H1 (cell line): ENCODE results near the gene FRS2. TPM values are rescaled to one million over a fixed set of nuclear protein-coding genes. Genes with fewer than 3 reads are reported as not detected.

Experiments used
- CTCF ChIA-PET: fragments of 300-600 bp; sonication (Branson Sonifier 250); formaldehyde crosslinking; loops from one replicate; lab custom pipeline; 2021; ENCODE audit not compliant: partially characterized antibody; lab: Charles Lee
- POLR2A ChIA-PET: fragments of 300-600 bp; sonication (Branson Sonifier 250); formaldehyde crosslinking; loops from one replicate; lab custom pipeline; 2021; ENCODE audit warnings: inconsistent platforms; ENCODE audit not compliant: partially characterized antibody; lab: Charles Lee
- DNase-seq, 2 experiments: peaks; one replicate each; pipeline versions ENCODE4 v3.0.0 to v3.0.0-alpha.2; 2010 to 2022; ENCODE audit warnings: low spot score in 2 of 2, low read depth in 1 of 2, mixed read lengths in 1 of 2
- FAIRE-seq: peaks from 2 replicates; lab custom pipeline; 2011; peaks lifted over from hg19 to GRCh38; lab: Jason Lieb, UNC
- H2AFZ ChIP-seq: 2 replicates; pipeline ENCODE4 v1.8.1; 2012; ENCODE audit warnings: low read length, inconsistent platforms
- H2AK5ac ChIP-seq: 2 replicates; pipeline ENCODE4 v1.6.1; 2013; ENCODE audit warnings: low read depth, low read length
- H2BK120ac ChIP-seq: replicated peaks from 2 replicates; pipeline ENCODE3; 2013; ENCODE audit warnings: low read depth, low read length, inconsistent platforms
- H2BK12ac ChIP-seq: 2 replicates; pipeline ENCODE4 v1.6.1; 2013; ENCODE audit warnings: low read depth, low read length
- H2BK15ac ChIP-seq: 2 replicates; pipeline ENCODE4 v1.6.1; 2013; ENCODE audit warnings: low read length
- H2BK20ac ChIP-seq: 2 replicates; pipeline ENCODE4 v1.6.1; 2013; ENCODE audit warnings: low read length
- H2BK5ac ChIP-seq: 2 replicates; pipeline ENCODE4 v1.6.1; 2013; ENCODE audit warnings: low read depth, low read length
- H3K14ac ChIP-seq: 2 replicates; pipeline ENCODE4 v1.6.1; 2013; ENCODE audit warnings: inconsistent platforms; ENCODE audit not compliant: insufficient read length
- H3K18ac ChIP-seq: 2 replicates; pipeline ENCODE4 v1.6.1; 2013; ENCODE audit warnings: low read length; ENCODE audit errors: extremely low read depth
- H3K23ac ChIP-seq: 2 replicates; pipeline ENCODE4 v1.6.1; 2013; ENCODE audit warnings: inconsistent platforms; ENCODE audit not compliant: insufficient read length
- H3K23me2 ChIP-seq: 2 replicates; pipeline ENCODE4 v1.6.1; 2013; ENCODE audit warnings: low read depth, low read length
- H3K27ac ChIP-seq: 2 replicates; pipeline ENCODE4 v1.6.1; 2011; ENCODE audit warnings: low read depth, low read length, inconsistent platforms
- H3K27me3 ChIP-seq, 4 experiments: replicated peaks in 1 of 4; 1 replicate in 1 of 4; 2 replicates in 3 of 4; pipeline versions ENCODE4 v1.6.1 to v1.8.1; 2011 to 2013; ENCODE audit warnings: low read length in 3 of 4, mild to moderate bottlenecking in 3 of 4, inconsistent platforms in 2 of 4, mixed read lengths in 2 of 4, moderate library complexity in 1 of 4; ENCODE audit not compliant: control insufficient read depth in 3 of 4, insufficient read depth in 3 of 4; ENCODE audit errors: extremely low read depth in 1 of 4
- H3K36me3 ChIP-seq, 4 experiments: 2 replicates each; pipeline versions ENCODE4 v1.6.1 to v1.8.1; 2011 to 2013; ENCODE audit warnings: mild to moderate bottlenecking in 4 of 4, low read length in 3 of 4, moderate library complexity in 2 of 4, control low read depth in 1 of 4, inconsistent platforms in 1 of 4; ENCODE audit not compliant: insufficient read depth in 4 of 4, control insufficient read depth in 2 of 4
- H3K4ac ChIP-seq: replicated peaks from 2 replicates; pipeline ENCODE3; 2013; ENCODE audit warnings: low read length, low read depth, mixed read lengths, inconsistent platforms; ENCODE audit not compliant: insufficient read length
- H3K4me1 ChIP-seq, 4 experiments: replicated peaks in 1 of 4; 1 replicate in 1 of 4; 2 replicates in 3 of 4; pipeline versions ENCODE4 v1.6.1 to v1.8.1; 2011 to 2013; ENCODE audit warnings: low read length in 3 of 4, inconsistent platforms in 2 of 4, mixed read lengths in 1 of 4; ENCODE audit not compliant: insufficient read depth in 4 of 4, control insufficient read depth in 3 of 4
- H3K4me2 ChIP-seq, 2 experiments: 2 replicates each; pipeline versions ENCODE4 v1.6.1 to v1.8.1; 2011 to 2013; ENCODE audit warnings: low read depth in 2 of 2, low read length in 2 of 2, control low read depth in 1 of 2, inconsistent platforms in 1 of 2, mild to moderate bottlenecking in 1 of 2; ENCODE audit not compliant: insufficient read depth in 1 of 2
- H3K4me3 ChIP-seq, 4 experiments: fragments of 200-600, 300-600 bp in 1 of 4; sonication (generic), shearing (Covaris generic), sonication (Bioruptor Twin) in 1 of 4; 2 replicates each; pipeline versions ENCODE4 v1.5.1 to v1.8.1; 2011 to 2016; ENCODE audit warnings: low read length in 4 of 4, low read depth in 3 of 4, control low read depth in 2 of 4, inconsistent platforms in 2 of 4, mild to moderate bottlenecking in 2 of 4, mixed read lengths in 1 of 4, moderate library complexity in 1 of 4; ENCODE audit not compliant: insufficient read depth in 2 of 4; ENCODE audit errors: extremely low read depth in 1 of 4
- H3K56ac ChIP-seq: replicated peaks from 2 replicates; pipeline ENCODE3; 2013; ENCODE audit warnings: low read depth, mild to moderate bottlenecking, mixed read lengths, low read length, inconsistent platforms; ENCODE audit not compliant: insufficient read length
- H3K79me1 ChIP-seq: 2 replicates; pipeline ENCODE4 v1.6.1; 2013; ENCODE audit warnings: low read depth, low read length, control low read depth
- H3K79me2 ChIP-seq, 2 experiments: 2 replicates each; pipeline versions ENCODE4 v1.6.1 to v1.8.1; 2012 to 2013; ENCODE audit warnings: low read length in 2 of 2, mild to moderate bottlenecking in 2 of 2, inconsistent platforms in 1 of 2; ENCODE audit not compliant: insufficient read depth in 2 of 2, control insufficient read depth in 1 of 2
- H3K9ac ChIP-seq, 4 experiments: replicated peaks in 1 of 4; 1 replicate in 1 of 4; 2 replicates in 3 of 4; pipeline versions ENCODE4 v1.6.1 to v1.8.1; 2011 to 2013; ENCODE audit warnings: low read depth in 3 of 4, low read length in 3 of 4, control low read depth in 2 of 4, mild to moderate bottlenecking in 2 of 4, moderate library complexity in 2 of 4, inconsistent platforms in 1 of 4; ENCODE audit errors: extremely low read depth in 1 of 4
- H3K9me3 ChIP-seq, 2 experiments: 2 replicates each; pipeline versions ENCODE4 v1.6.1 to v1.8.1; 2012 to 2013; ENCODE audit warnings: mild to moderate bottlenecking in 2 of 2, moderate library complexity in 2 of 2, control low read depth in 1 of 2, inconsistent platforms in 1 of 2, low read depth in 1 of 2, low read length in 1 of 2, mixed read lengths in 1 of 2; ENCODE audit not compliant: insufficient read depth in 2 of 2
- H4K20me1 ChIP-seq, 2 experiments: replicated peaks in 1 of 2; 2 replicates each; pipeline versions ENCODE3 to v1.8.1; 2011 to 2013; ENCODE audit warnings: inconsistent platforms in 2 of 2, low read length in 2 of 2, mild to moderate bottlenecking in 1 of 2; ENCODE audit not compliant: insufficient read depth in 2 of 2, control insufficient read depth in 1 of 2
- H4K5ac ChIP-seq: 2 replicates; pipeline ENCODE4 v1.6.1; 2013; ENCODE audit warnings: low read length, low read depth, mixed read lengths, inconsistent platforms; ENCODE audit not compliant: insufficient read length
- H4K8ac ChIP-seq: 2 replicates; pipeline ENCODE4 v1.8.0; 2013; ENCODE audit warnings: mild to moderate bottlenecking, moderate library complexity, low read length, inconsistent platforms; ENCODE audit not compliant: insufficient read depth; ENCODE audit errors: extremely low read depth
- H4K91ac ChIP-seq: replicated peaks from 2 replicates; pipeline ENCODE3; 2013; ENCODE audit warnings: low read length, mixed read lengths, inconsistent platforms; ENCODE audit not compliant: insufficient read length
- ATF2 ChIP-seq: IDR thresholded peaks from 2 replicates; pipeline ENCODE4 v1.6.1; 2012; ENCODE audit warnings: low read length, inconsistent platforms
- CREB1 ChIP-seq: IDR thresholded peaks from 2 replicates; pipeline ENCODE4 v1.6.1; 2012; ENCODE audit warnings: inconsistent platforms
- GTF2F1 ChIP-seq: IDR thresholded peaks from 2 replicates; pipeline ENCODE4 v1.6.1; 2012; ENCODE audit warnings: low read depth, low read length, improper control_type of control experiment, borderline replicate concordance
- HDAC2 ChIP-seq, 2 experiments: fragments of 300-600 bp in 1 of 2; sonication (generic) in 1 of 2; IDR thresholded peaks; 2 replicates each; pipeline ENCODE4 v1.6.1; 2011 to 2012; ENCODE audit warnings: low read depth in 2 of 2, low read length in 2 of 2, mild to moderate bottlenecking in 2 of 2, moderate library complexity in 2 of 2, borderline replicate concordance in 1 of 2, inconsistent platforms in 1 of 2
- POLR2A ChIP-seq, 2 experiments: IDR thresholded peaks; 1 replicate in 1 of 2; 2 replicates in 1 of 2; pipeline ENCODE4 v1.6.1; 2011; ENCODE audit warnings: low read depth in 2 of 2, low read length in 2 of 2, mild to moderate bottlenecking in 2 of 2; ENCODE audit errors: control extremely low read depth in 1 of 2
- SP1 ChIP-seq: IDR thresholded peaks from 2 replicates; pipeline ENCODE4 v1.6.1; 2011; ENCODE audit warnings: low read depth, low read length
- SP4 ChIP-seq: IDR thresholded peaks from 2 replicates; pipeline ENCODE4 v1.6.1; 2012; ENCODE audit warnings: low read length, inconsistent platforms
- SUZ12 ChIP-seq: fragments of 200-600 bp; sonication (generic); IDR thresholded peaks from 2 replicates; pipeline ENCODE4 v1.6.1; 2012; ENCODE audit warnings: mild to moderate bottlenecking, inconsistent platforms, low read length, moderate library complexity, mixed read lengths
- TEAD4 ChIP-seq: IDR thresholded peaks from 2 replicates; pipeline ENCODE4 v1.6.1; 2012; ENCODE audit warnings: low read depth, low read length, inconsistent platforms, mixed read lengths
- polyA plus RNA-seq, 7 experiments: library from polyadenylated mRNA; depleted of rRNA in 3 of 7; stranded (reverse) in 5 of 7; unstranded in 2 of 7; fragments of >200 nt in 5 of 7; fragments of 200-250 nt in 2 of 7; gene quantifications; 1 replicate in 5 of 7; 2 replicates in 1 of 7; 4 replicates in 1 of 7; pipeline versions ENCODE4 v1.2.1 to v1.2.3, GENCODE V29; 2011 to 2013; ENCODE audit warnings: missing spikeins in 2 of 7, mixed read lengths in 2 of 7
- total RNA-seq: library from RNA; stranded (reverse); fragmentation: NEBNext Ultra II Directional; extraction: Animal tissue kit (Norgen Biotek cat#: 25700); gene quantifications from 2 replicates; pipeline ENCODE4 v1.2.1, GENCODE V29; 2021
- TF ChIP-seq, protein P1 (sequence below): IDR thresholded peaks from 2 replicates; pipeline ENCODE4 v1.6.1; 2012; ENCODE audit warnings: inconsistent platforms
- TF ChIP-seq, protein P2 (sequence below): IDR thresholded peaks from 2 replicates; pipeline ENCODE4 v1.6.1; 2011; ENCODE audit warnings: low read depth, mild to moderate bottlenecking, low read length; ENCODE audit not compliant: insufficient read depth

Gene FRS2
- total and polyA plus RNA-seq, 2 of the 8 experiments (the other 6 are each of a cell fraction or from before 2014, with no cell fraction given), result 10.3 to 35.8 TPM

DNA sequence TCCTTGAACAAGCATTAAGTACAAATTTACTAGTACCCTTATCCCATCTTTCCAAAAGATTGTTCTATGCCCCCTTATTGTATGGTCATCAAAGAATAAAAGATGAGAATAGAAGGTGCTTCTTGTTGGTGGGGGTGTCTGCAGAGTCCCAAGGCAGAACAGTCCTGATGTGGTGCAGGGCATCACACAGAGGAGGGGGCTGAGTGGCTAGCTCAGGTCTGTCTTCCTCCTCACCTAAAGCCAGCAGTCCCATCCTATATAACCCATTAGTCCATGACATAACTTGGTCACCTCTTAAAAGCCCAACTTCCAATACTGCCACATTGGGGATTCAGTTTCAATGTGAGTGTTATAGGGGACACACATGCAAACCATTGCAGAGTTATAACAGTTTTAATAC is 130.6 kb downstream of the FRS2 start:
- Histone ChIP-seq H3K27me3 (no peaks in the 10 kb centered on the region), H4K5ac (no peak overlapping the region), H3K18ac (no peak overlapping the region), H3K27ac (no peak overlapping the region), H2BK15ac (no peak overlapping the region), H2BK5ac (no peak overlapping the region), H3K23me2 (no peaks in the 10 kb centered on the region), H2AFZ (no peak overlapping the region), H3K23ac (no peak overlapping the region), H3K4ac (no peak overlapping the region), H4K20me1 (peaks cover 0 to under 1% of the 10 kb centered on the region in 2 experiments), H3K4me2 (no peak overlapping the region), H3K4me3 (no peak overlapping the region), H2BK12ac (no peak overlapping the region), H2BK20ac (no peak overlapping the region), H3K14ac (no peak overlapping the region), H3K56ac (no peak overlapping the region), H3K79me2 (no peaks in the 10 kb centered on the region), H4K8ac (no peak overlapping the region), H3K36me3 (peaks cover 22 to 72% (median 49%) of the 10 kb centered on the region in 4 experiments), H4K91ac (no peak overlapping the region), H3K9me3 (no peaks in the 10 kb centered on the region), H3K9ac (no peak overlapping the region), H3K79me1 (no peaks in the 10 kb centered on the region), H2BK120ac (no peak overlapping the region), H2AK5ac (no peak overlapping the region), H3K4me1 (no peaks in the 10 kb centered on the region)
- DNase-seq (no peak), FAIRE-seq (no peak)
- POLR2A ChIA-PET, result interaction anchor here (1.0 to 4.6 kb wide), 6 partner anchors 9 to 17 kb away, joined by 3 to 27 read pairs (median 10); partner anchors contain the start of gene CCT2
- CTCF ChIA-PET, result interaction anchor here (0.5 to 1.5 kb wide), 6 partner anchors 18 to 243 kb away, joined by 3 to 5 read pairs (median 3); no protein-coding TSS in a partner anchor
- TF ChIP-seq, protein P1, sequence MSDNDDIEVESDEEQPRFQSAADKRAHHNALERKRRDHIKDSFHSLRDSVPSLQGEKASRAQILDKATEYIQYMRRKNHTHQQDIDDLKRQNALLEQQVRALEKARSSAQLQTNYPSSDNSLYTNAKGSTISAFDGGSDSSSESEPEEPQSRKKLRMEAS, result no peak
- TF ChIP-seq SP1 (no peak), SUZ12 (no peak), HDAC2 (IDR thresholded peaks at IDR 0.05; ENCODE audit: borderline replicate concordance in 1 of 2, low read depth in 2 of 2, low read length in 2 of 2) (no peak), ATF2 (no peak), POLR2A (IDR thresholded peaks at IDR 0.05; ENCODE audit: control extremely low read depth in 1 of 2, low read depth in 2 of 2, low read length in 2 of 2) (no peak), CREB1 (no peak), SP4 (no peak), TEAD4 (no peak), GTF2F1 (no peak)
- TF ChIP-seq, protein P2, sequence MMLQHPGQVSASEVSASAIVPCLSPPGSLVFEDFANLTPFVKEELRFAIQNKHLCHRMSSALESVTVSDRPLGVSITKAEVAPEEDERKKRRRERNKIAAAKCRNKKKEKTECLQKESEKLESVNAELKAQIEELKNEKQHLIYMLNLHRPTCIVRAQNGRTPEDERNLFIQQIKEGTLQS, result no peak
